ENCODE results near the gene RAB11A. TPM values are rescaled to one million over a fixed set of nuclear protein-coding genes. Genes with fewer than 3 reads are reported as not detected.
"Not testable (repeated sequence)": the region's sequence is repeated elsewhere in the genome, so short reads cannot be mapped to it uniquely, and the experiment has no call there.

The RAB11A gene
- polyA plus RNA-seq, 1 of the 3 experiments (the other 2 are of a cell fraction), result 352 TPM

- Histone ChIP-seq H3K4me1 (ENCODE audit: control insufficient read depth in 1 of 2, insufficient read depth in 2 of 2, low read depth in 1 of 2, low read length in 1 of 2) (peaks cover 0 to 5% of the 10 kb centered on the region in 2 experiments; a peak in 2 of 4 replicates), H3K9me2 (no peaks in the 10 kb centered on the region), H3K9me3 (no peaks in the 10 kb centered on the region), H2AFZ (ENCODE audit: low read depth) (peak overlapping the region; percentile 56), H3K36me3 (replicated peaks in 1 of 2; ENCODE audit: control insufficient read depth in 1 of 2, insufficient read depth in 2 of 2, low read length in 1 of 2) (peaks cover 7 to 12% of the 10 kb centered on the region in 2 experiments), H3K9ac (peak overlapping the region; percentile 95; the same call in 1 of the 2 replicates), H4K20me1 (ENCODE audit: insufficient read depth) (peaks cover 41% of the 10 kb centered on the region), H3K79me2 (ENCODE audit: insufficient read depth) (peaks cover 67% of the 10 kb centered on the region), H3K27ac (ENCODE audit: low read depth in 2 of 2, low read length in 1 of 2) (peak overlapping the region; percentile 91 to 93), H3K4me3 (ENCODE audit: low read depth in 2 of 2, low read length in 1 of 2) (peak overlapping the region; percentile 80 to 97), H3K4me2 (peak overlapping the region; percentile 97), H3F3A (replicated peaks; ENCODE audit: insufficient read depth) (peaks cover 13% of the 10 kb centered on the region), H3K27me3 (ENCODE audit: insufficient read depth) (no peaks in the 10 kb centered on the region)
- TF ChIP-seq MXI1 (IDR thresholded peaks at IDR 0.05; ENCODE audit: low read depth, low read length) (no peak; the same call in 1 of the 2 replicates), ZBTB33 (IDR thresholded peaks at IDR 0.05; ENCODE audit: borderline replicate concordance, low read depth) (no peak), RXRA (IDR thresholded peaks at IDR 0.05; ENCODE audit: borderline replicate concordance, low read depth) (no peak), SIN3A (IDR thresholded peaks at IDR 0.05; ENCODE audit: borderline replicate concordance, low read depth, low read length) (no peak), FOXM1 (IDR thresholded peaks at IDR 0.05; ENCODE audit: low read depth) (no peak), EP300 (IDR thresholded peaks at IDR 0.05; ENCODE audit: borderline replicate concordance in 1 of 2, low read depth in 1 of 2, low read length in 1 of 2) (no peak), CTCF (IDR thresholded peaks at IDR 0.05) (no peak), TEAD4 (IDR thresholded peaks at IDR 0.05; ENCODE audit: borderline replicate concordance, insufficient read depth) (no peak), FOXJ3 (CRISPR knock-in tag; IDR thresholded peaks at IDR 0.05) (no peak)
- TF ChIP-seq, protein P1, sequence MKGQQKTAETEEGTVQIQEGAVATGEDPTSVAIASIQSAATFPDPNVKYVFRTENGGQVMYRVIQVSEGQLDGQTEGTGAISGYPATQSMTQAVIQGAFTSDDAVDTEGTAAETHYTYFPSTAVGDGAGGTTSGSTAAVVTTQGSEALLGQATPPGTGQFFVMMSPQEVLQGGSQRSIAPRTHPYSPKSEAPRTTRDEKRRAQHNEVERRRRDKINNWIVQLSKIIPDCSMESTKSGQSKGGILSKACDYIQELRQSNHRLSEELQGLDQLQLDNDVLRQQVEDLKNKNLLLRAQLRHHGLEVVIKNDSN (IDR thresholded peaks at IDR 0.05; ENCODE audit: borderline replicate concordance, low read depth), result no peak
- DNase-seq, result peak; percentile 38
- 24% methylated on average over 2 of the region's 2 CpGs for WGBS (ENCODE audit: low lambda C conversion rate)
- CTCF ChIA-PET, result interaction anchor here (1.3 to 5.0 kb wide), 5 partner anchors 9 to 232 kb away, joined by 3 to 23 read pairs (median 6); no protein-coding TSS in a partner anchor
- POLR2A ChIA-PET, result interaction anchor here (0.9 kb wide), 1 partner anchor 260 kb away, joined by 3 read pairs; the partner anchor contains the start of gene INTS14
Measured at GRCh38 chr15:65870889-65871533, 1.7 kb downstream of the RAB11A start.

GRCh38 chr15:65871886-65872285 is 2.6 kb downstream of the RAB11A start:
- peaks cover 11 to 19% of the 10 kb centered on the region in 2 experiments for H3K36me3 ChIP-seq (replicated peaks in 1 of 2; ENCODE audit: control insufficient read depth in 1 of 2, insufficient read depth in 2 of 2, low read length in 1 of 2)
- H3K9me3 ChIP-seq; H3K9me2 ChIP-seq; DNase-seq; H3K4me3 ChIP-seq (ENCODE audit: low read depth in 2 of 2, low read length in 1 of 2); H2AFZ ChIP-seq (ENCODE audit: low read depth); H3K9ac ChIP-seq; H3K4me1 ChIP-seq (ENCODE audit: control insufficient read depth in 1 of 2, insufficient read depth in 2 of 2, low read depth in 1 of 2, low read length in 1 of 2); CTCF ChIA-PET; H3K27me3 ChIP-seq (ENCODE audit: insufficient read depth); POLR2A ChIA-PET: not testable (repeated sequence)
- WGBS (ENCODE audit: low lambda C conversion rate), result 98% methylated on average over 9 of the region's 9 CpGs
- peaks cover 13% of the 10 kb centered on the region for H3F3A ChIP-seq (replicated peaks; ENCODE audit: insufficient read depth)
- peak overlapping the region in 1 of 2 experiments; percentile 91; a peak in 2 of 4 replicates for H3K27ac ChIP-seq (ENCODE audit: low read depth in 2 of 2, low read length in 1 of 2)
- 0 out of 2 replicates have a peak overlapping the region, but pooled peaks have one; percentile 97 for H3K4me2 ChIP-seq
- peaks cover 76% of the 10 kb centered on the region for H3K79me2 ChIP-seq (ENCODE audit: insufficient read depth)
- peaks cover 50% of the 10 kb centered on the region for H4K20me1 ChIP-seq (ENCODE audit: insufficient read depth)

- 84% methylated on average over 5 of the region's 5 CpGs for WGBS (ENCODE audit: low lambda C conversion rate)
- H3K9me2 ChIP-seq; H3K4me2 ChIP-seq; H3K4me1 ChIP-seq (ENCODE audit: control insufficient read depth in 1 of 2, insufficient read depth in 2 of 2, low read depth in 1 of 2, low read length in 1 of 2); H2AFZ ChIP-seq (ENCODE audit: low read depth); H3K9me3 ChIP-seq; H3K9ac ChIP-seq; H3K4me3 ChIP-seq (ENCODE audit: low read depth in 2 of 2, low read length in 1 of 2); POLR2A ChIA-PET; DNase-seq; H3K27me3 ChIP-seq (ENCODE audit: insufficient read depth): not testable (repeated sequence)
- Histone ChIP-seq H4K20me1 (ENCODE audit: insufficient read depth) (peaks cover 57% of the 10 kb centered on the region), H3K36me3 (replicated peaks in 1 of 2; ENCODE audit: control insufficient read depth in 1 of 2, insufficient read depth in 2 of 2, low read length in 1 of 2) (peaks cover 18 to 26% of the 10 kb centered on the region in 2 experiments), H3F3A (replicated peaks; ENCODE audit: insufficient read depth) (peaks cover 13% of the 10 kb centered on the region), H3K79me2 (ENCODE audit: insufficient read depth) (peaks cover 83% of the 10 kb centered on the region), H3K27ac (ENCODE audit: low read depth in 2 of 2, low read length in 1 of 2) (peak overlapping the region in 1 of 2 experiments; percentile 33; a peak in 1 of 4 replicates)
- CTCF ChIA-PET, result interaction anchor here (1.8 kb wide), 1 partner anchor 10 kb away, joined by 6 read pairs; no protein-coding TSS in a partner anchor
Measured at GRCh38 chr15:65872596-65872995, 3.3 kb downstream of the RAB11A start.
